ENCODE measurements around the gene ASIC2.

ASIC2 gene

DNA sequence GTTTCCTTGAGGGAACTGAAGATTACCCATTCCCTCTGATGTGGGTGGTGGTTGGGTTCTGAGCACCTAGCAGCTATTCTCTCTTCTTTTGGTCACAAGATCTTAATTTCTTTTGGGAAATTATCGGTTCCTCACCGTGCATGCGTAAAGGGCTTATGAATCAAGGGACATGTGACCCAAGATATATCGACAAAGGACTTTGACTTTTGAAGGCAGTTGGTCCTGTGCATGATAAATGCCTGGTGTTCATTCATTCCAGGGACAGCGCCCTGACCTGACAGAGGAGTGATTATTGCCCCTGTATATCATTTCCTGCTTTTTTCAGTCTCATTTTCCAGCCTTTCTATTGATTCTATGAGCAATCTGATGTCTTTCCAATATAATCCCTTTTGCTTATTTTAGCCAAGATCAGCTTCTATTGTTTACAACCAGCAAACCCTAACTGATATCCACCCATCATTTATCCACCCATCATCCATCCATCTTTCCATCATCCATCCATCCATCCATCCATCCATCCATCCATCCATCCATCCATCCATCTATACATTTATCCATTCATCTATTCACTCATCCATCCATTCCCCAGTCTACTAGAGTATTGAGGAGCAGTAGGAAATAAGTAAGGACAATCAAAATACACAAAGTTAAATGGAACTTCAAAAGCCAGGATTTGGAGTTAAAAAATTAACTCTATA is 25.1 kb downstream of the ASIC2 start:
- no peak for DNase-seq (ENCODE audit: low read depth)
- TF ChIP-seq CTCF (IDR thresholded peaks at IDR 0.05; ENCODE audit: control insufficient read depth, extremely low read depth, insufficient read depth) = no peak
- H3K4me3 ChIP-seq (ENCODE audit: low read depth, low read length) = no peak overlapping the region

- no peak overlapping the region for H3K4me3 ChIP-seq (ENCODE audit: low read depth, low read length)
- TF ChIP-seq CTCF (IDR thresholded peaks at IDR 0.05; ENCODE audit: control insufficient read depth, extremely low read depth, insufficient read depth) = no peak
- no peak for DNase-seq (ENCODE audit: low read depth)
Measured at GRCh38 chr17:33267271-33267790, 25.8 kb downstream of the ASIC2 start.

DNA sequence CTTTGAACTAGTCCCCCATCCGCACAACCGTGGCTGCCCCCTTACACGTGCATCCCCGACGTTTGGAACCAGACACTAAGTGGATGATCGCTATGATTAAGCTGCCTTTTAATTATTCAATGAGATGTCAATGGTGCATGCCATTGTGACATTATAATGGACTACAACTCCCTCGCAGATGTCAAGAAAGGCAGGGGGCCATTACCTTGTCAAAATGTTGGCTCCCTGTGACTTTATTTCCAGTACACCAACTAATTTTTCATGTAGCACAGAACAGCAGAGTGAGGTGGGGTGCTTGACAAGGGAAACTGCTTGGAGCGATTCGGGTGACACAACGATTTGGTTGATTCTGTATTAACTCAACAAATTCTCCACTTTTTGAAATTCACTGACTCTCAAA is 26.5 kb downstream of the ASIC2 start:
- TF ChIP-seq CTCF (IDR thresholded peaks at IDR 0.05; ENCODE audit: control insufficient read depth, extremely low read depth, insufficient read depth) = no peak
- DNase-seq (ENCODE audit: low read depth) = no peak
- H3K4me3 ChIP-seq (ENCODE audit: low read depth, low read length) = no peak overlapping the region

DNA sequence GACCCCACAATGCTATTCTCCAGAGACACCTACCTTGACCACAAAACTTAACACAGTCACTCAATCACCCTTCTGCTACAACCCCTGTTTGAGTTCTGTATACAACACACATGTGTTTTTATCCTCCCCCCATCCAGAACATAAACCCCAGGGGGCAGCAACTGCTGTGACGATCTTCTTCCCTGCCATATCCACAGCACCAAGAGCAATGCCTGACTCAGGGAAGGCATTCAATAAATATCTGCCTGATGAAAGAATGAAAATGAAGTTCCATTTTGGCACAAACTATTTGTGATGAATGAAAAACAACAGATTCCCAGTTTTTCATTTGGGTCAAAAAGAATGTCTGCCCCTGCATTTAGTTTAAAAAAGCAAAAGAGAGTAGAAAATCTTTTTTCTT is 27.0 kb downstream of the ASIC2 start:
- DNase-seq (ENCODE audit: low read depth) = no peak
- H3K4me3 ChIP-seq (ENCODE audit: low read depth, low read length) = no peak overlapping the region
- TF ChIP-seq CTCF (IDR thresholded peaks at IDR 0.05; ENCODE audit: control insufficient read depth, extremely low read depth, insufficient read depth) = no peak

GRCh38 chr17:33263396-33263795 is 29.7 kb downstream of the ASIC2 start:
- no peak for TF ChIP-seq CTCF (IDR thresholded peaks at IDR 0.05; ENCODE audit: control insufficient read depth, extremely low read depth, insufficient read depth)
- no peak overlapping the region for H3K4me3 ChIP-seq (ENCODE audit: low read depth, low read length)
- no peak for DNase-seq (ENCODE audit: low read depth)

DNA sequence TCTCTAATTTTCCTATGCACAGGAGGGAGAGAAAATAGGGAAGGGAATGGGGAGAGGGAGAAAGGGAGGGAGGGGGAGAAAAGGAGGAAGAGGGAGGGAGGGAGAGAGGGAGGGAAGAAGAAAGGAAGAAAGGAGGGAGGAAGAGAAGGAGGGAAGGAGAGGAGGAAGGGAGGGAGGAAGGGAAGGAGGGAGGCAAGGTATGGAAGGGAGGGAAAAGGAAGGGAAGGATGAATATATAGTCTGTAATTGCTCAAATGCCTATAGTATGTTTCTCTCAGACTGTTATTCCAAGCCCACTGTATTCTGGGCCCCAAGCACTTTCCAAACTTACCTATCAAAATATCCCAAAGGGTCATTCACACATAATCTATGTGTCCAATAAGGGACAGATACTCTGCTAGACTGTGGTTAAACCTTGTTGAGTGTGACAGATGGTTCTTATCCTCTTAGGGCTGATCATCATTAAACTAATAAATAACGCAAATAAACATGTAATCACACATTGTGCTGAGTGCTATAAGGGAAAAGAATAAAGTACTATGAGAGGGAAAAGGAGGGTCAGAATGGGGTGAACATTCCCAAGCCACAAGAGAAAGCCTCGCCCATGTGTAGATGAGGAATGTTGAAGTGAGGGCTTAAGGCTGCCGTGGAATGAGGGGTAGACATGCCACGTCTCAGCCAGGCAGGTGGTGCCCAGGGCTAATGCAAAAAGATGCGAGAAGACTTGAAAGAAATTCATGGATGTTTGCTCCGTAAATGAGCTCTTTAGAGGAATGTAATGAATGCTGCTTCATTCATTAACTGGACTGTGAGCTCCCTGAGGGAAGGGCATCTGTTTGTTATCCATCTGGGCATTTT is 30.6 kb downstream of the ASIC2 start:
- no peak overlapping the region for H3K4me3 ChIP-seq (ENCODE audit: low read depth, low read length)
- DNase-seq (ENCODE audit: low read depth) = no peak
- TF ChIP-seq CTCF (IDR thresholded peaks at IDR 0.05; ENCODE audit: control insufficient read depth, extremely low read depth, insufficient read depth) = no peak

All from LNCaP clone FGC (cell line).